Activated CD8-positive, alpha-beta T cell treated with anti-CD3 and anti-CD28 coated beads, Interleukin-2, amount 10 ng/mL, durations not matched to agents 7 days and 5 days (primary cell): Measurements from ENCODE around the gene TRRAP. TPM values are rescaled to one million over a fixed set of nuclear protein-coding genes. Genes with fewer than 3 reads are reported as not detected.

Experiments
- ATAC-seq: fragments of 150-1000 bp; cut with Tn5 transposase; one replicate; pipeline ENCODE4 v1.10.0; 2021; ENCODE audit warnings: moderate library complexity
- CTCF ChIA-PET: fragments of 350-600 bp; sonication (Branson Sonifier 250); formaldehyde crosslinking; loops from one replicate; lab custom pipeline; 2021; ENCODE audit warnings: antibody characterized with exemption; lab: Charles Lee
- POLR2A ChIA-PET: fragments of 350-600 bp; sonication (Branson Sonifier 250); formaldehyde crosslinking; loops from one replicate; lab custom pipeline; 2021; ENCODE audit warnings: antibody characterized with exemption; lab: Charles Lee
- DNase-seq: peaks from one replicate; pipeline ENCODE4 v3.0.0-alpha.2; 2020
- H3K27ac Mint-ChIP-seq: one replicate; pipeline ENCODE4 v1.8.0; 2021; ENCODE audit warnings: mild to moderate bottlenecking, mixed read lengths
- H3K27me3 Mint-ChIP-seq: one replicate; pipeline ENCODE4 v1.8.0; 2021; ENCODE audit warnings: low read depth, mixed read lengths
- H3K36me3 Mint-ChIP-seq: one replicate; pipeline ENCODE4 v1.8.0; 2021; ENCODE audit warnings: low read depth, mixed read lengths
- H3K4me1 Mint-ChIP-seq: one replicate; pipeline ENCODE4 v1.8.0; 2021; ENCODE audit warnings: low read depth, mixed read lengths
- H3K4me3 Mint-ChIP-seq: one replicate; pipeline ENCODE4 v1.8.0; 2021; ENCODE audit warnings: mild to moderate bottlenecking, mixed read lengths
- H3K9me3 Mint-ChIP-seq: one replicate; pipeline ENCODE4 v1.8.0; 2022; ENCODE audit warnings: mixed read lengths; ENCODE audit not compliant: insufficient read depth
- total RNA-seq, 2 experiments: library from RNA; stranded (reverse); gene quantifications; one replicate each; pipeline ENCODE4 v1.2.3, GENCODE V29; 2021

Gene TRRAP
- total RNA-seq: 10 to 100 TPM; 61.0 to 64.5 TPM

DNA sequence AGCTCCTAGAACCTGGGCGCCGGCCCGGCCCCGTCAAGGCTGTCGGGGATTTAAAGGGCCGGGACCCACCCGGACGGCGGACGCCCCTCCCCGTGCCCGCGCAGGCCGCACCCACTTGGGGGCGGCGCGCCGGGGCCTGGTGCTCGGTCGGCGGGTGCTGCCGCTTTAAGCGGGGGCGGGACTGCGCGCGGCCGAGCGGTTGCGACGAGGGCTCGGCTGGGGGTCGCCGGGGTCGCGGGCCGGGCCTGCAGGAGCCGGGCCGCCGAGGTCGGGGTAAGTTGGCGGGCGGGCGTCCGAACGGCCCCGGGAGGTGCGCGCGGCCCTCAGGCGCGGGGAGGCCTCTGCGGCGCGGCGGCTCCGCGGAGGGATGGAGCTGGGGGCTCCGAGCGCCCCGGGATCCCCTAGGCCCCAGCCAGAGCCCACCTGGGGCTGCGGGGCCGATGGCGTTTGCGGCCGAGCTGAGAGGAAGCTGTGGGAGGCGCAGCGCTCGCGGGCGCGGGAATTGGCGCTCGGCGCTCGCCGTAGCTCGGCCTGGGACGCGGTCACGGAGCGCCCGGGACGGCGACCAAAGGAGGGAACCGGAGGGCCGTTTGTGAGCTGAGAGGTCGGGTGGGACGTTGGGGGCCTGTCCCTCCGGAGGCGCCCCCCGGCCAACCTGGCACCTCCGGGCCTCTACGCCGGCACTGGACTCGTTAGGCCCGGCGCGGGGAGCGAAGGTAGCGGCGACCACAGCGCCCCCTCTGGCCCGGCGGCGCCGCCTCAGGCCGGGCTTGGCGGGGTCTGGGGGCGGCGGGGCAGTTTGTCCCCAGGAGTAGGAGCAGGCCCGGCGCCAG lies at the start of gene TRRAP:
TSS of gene TRRAP (plus strand) at position 168 of the 833 bp plus-strand sequence. CDS start 2,619 bp downstream, outside the sequence.
- DNase-seq (peak; percentile 75), ATAC-seq (peak; percentile 75)
- Mint-ChIP-seq H3K27ac (peak within 1 kb of the TSS; percentile 95), H3K4me1 (peaks cover 13% of the 10 kb centered on the region), H3K27me3 (peaks cover 2% of the 10 kb centered on the region), H3K36me3 (peaks cover 22% of the 10 kb centered on the region), H3K9me3 (no peaks in the 10 kb centered on the region), H3K4me3 (peak within 1 kb of the TSS; percentile 93)
- POLR2A ChIA-PET: interaction anchor here (0.8 to 1.4 kb wide), 3 partner anchors 12 to 1033 kb away, joined by 3 to 6 read pairs (median 3); no protein-coding TSS in a partner anchor
- CTCF ChIA-PET: interaction anchor here (0.7 to 1.3 kb wide), 9 partner anchors 10 to 1040 kb away, joined by 3 to 5 read pairs (median 3); partner anchors contain the start of gene ZKSCAN5

DNA sequence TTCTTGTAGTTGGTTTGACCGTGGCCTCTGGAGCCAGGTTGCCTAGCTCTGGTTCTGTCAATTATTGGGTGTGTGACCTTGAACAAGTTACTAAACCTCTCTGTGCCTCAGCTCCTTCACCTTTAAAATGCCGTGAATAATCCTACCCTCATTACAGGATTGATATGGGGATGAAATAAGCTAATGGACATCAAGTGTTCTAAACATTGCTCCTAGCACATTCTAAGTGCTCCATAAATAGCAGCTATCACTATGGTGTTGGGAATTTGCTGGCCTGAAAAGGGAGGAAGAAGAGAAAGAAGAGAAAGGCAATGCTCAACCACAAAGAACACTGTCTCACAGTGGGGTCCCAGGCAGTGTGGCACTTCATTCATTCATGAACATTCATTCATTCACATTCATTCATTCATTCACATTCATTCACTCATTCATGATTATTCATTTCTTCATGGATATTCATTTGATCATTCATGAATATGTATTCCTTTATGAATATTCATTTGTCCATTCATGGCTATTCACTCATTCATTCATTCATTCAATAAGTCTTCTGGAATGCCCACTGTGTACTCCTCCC lies 47.3 kb upstream of the TRRAP start:
- H3K27me3 Mint-ChIP-seq: no peaks in the 10 kb centered on the region
- no peaks in the 10 kb centered on the region for H3K36me3 Mint-ChIP-seq
- H3K27ac Mint-ChIP-seq: no peak overlapping the region
- ChIA-PET POLR2A (no interaction called here), CTCF (interaction anchor here (0.6 to 3.0 kb wide), 6 partner anchors 8 to 443 kb away, joined by 3 to 29 read pairs (median 4); partner anchors contain the start of gene TRRAP)
- no peak overlapping the region for H3K4me3 Mint-ChIP-seq
- no peaks in the 10 kb centered on the region for H3K4me1 Mint-ChIP-seq
- ATAC-seq (no peak), DNase-seq (no peak)
- no peaks in the 10 kb centered on the region for H3K9me3 Mint-ChIP-seq

DNA sequence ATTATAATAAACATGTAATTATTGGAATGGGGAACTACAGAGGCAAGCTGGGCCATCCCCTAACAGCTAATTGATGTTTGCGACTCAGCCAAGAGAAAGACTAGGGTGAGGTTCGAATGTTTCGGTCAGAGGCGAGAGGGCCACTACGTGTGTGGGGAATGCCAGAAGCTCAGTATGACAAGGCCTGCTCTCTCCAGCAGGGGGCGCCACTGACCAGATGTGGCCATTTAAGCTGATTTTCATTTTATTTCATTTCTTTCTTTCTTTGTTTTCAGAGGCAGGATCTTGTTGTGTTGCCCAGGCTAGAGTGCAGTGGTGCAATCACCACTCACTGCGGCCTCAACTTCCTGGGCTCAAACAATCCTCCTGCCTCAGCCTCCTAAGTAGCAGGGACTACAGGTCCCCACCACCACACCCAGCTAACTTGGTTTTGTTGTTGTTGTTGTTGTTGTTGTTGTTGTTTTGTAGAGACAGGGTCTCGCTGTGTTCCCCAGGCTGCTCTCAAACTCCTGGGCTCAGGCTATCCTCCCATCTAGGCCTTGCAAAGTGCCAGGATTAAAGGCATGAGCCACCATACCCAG lies 46.6 kb upstream of the TRRAP start:
- no peaks in the 10 kb centered on the region for H3K9me3 Mint-ChIP-seq
- H3K4me3 Mint-ChIP-seq: no peak overlapping the region
- ChIA-PET CTCF (interaction anchor here (0.6 to 3.0 kb wide), 6 partner anchors 9 to 443 kb away, joined by 3 to 29 read pairs (median 4); partner anchors contain the start of gene TRRAP), POLR2A (no interaction called here)
- H3K36me3 Mint-ChIP-seq: no peaks in the 10 kb centered on the region
- H3K27me3 Mint-ChIP-seq: no peaks in the 10 kb centered on the region
- no peak overlapping the region for H3K27ac Mint-ChIP-seq
- H3K4me1 Mint-ChIP-seq: no peaks in the 10 kb centered on the region
- ATAC-seq (no peak), DNase-seq (peak; percentile 48)

GRCh38 chr7:98833022-98833421 lies 45.3 kb upstream of the TRRAP start:
- H3K4me3 Mint-ChIP-seq: no peak overlapping the region
- H3K4me1 Mint-ChIP-seq: no peaks in the 10 kb centered on the region
- CTCF ChIA-PET: interaction anchor here (1.1 to 3.0 kb wide), 2 partner anchors 8 to 510 kb away, joined by 4 to 29 read pairs; no protein-coding TSS in a partner anchor
- POLR2A ChIA-PET: no interaction called here
- no peak overlapping the region for H3K27ac Mint-ChIP-seq
- H3K36me3 Mint-ChIP-seq: no peaks in the 10 kb centered on the region
- DNase-seq (no peak), ATAC-seq (no peak)
- no peaks in the 10 kb centered on the region for H3K27me3 Mint-ChIP-seq
- H3K9me3 Mint-ChIP-seq: no peaks in the 10 kb centered on the region

GRCh38 chr7:98834949-98835348 lies 43.4 kb upstream of the TRRAP start:
- ChIA-PET CTCF (interaction anchor here (2.3 kb wide), 1 partner anchor 414 kb away, joined by 7 read pairs; no protein-coding TSS in a partner anchor), POLR2A (no interaction called here)
- Mint-ChIP-seq H3K27ac (no peak overlapping the region), H3K4me3 (no peak overlapping the region), H3K4me1 (no peaks in the 10 kb centered on the region), H3K27me3 (no peaks in the 10 kb centered on the region), H3K36me3 (no peaks in the 10 kb centered on the region), H3K9me3 (no peaks in the 10 kb centered on the region)
- ATAC-seq (no peak), DNase-seq (no peak)

- DNase-seq: peak; percentile 35
- ChIA-PET CTCF (interaction anchor here (2.3 kb wide), 1 partner anchor 416 kb away, joined by 7 read pairs; no protein-coding TSS in a partner anchor), POLR2A (no interaction called here)
- Mint-ChIP-seq H3K27me3 (peaks cover 2% of the 10 kb centered on the region), H3K9me3 (no peaks in the 10 kb centered on the region), H3K4me3 (no peak overlapping the region), H3K36me3 (no peaks in the 10 kb centered on the region), H3K27ac (no peak overlapping the region), H3K4me1 (no peaks in the 10 kb centered on the region)
- ATAC-seq: no peak
Observed at GRCh38 chr7:98836811-98837629, 41.3 kb upstream of the TRRAP start.

DNA sequence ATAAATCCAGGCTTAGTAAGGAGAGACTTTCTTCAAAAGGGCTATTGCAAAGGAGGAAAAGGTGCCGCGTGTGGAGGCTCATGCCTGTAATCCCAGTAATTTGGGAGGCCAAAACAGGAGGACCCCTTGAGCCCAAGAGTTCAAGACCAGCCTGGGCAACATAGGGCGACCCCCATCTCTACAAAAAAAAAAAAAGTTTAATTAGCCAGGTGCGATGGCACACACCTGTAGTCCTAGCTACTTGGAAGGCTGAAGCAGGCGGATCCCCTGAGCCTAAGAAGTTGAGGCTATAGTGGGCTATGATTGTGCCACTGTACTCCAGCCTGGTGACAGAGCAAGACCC lies 40.7 kb upstream of the TRRAP start:
- no peaks in the 10 kb centered on the region for H3K4me1 Mint-ChIP-seq
- no peaks in the 10 kb centered on the region for H3K9me3 Mint-ChIP-seq
- POLR2A ChIA-PET: no interaction called here
- ATAC-seq (no peak), DNase-seq (no peak)
- H3K4me3 Mint-ChIP-seq: no peak overlapping the region
- CTCF ChIA-PET: no interaction called here
- H3K27ac Mint-ChIP-seq: no peak overlapping the region
- peaks cover 2% of the 10 kb centered on the region for H3K27me3 Mint-ChIP-seq
- H3K36me3 Mint-ChIP-seq: no peaks in the 10 kb centered on the region

DNA sequence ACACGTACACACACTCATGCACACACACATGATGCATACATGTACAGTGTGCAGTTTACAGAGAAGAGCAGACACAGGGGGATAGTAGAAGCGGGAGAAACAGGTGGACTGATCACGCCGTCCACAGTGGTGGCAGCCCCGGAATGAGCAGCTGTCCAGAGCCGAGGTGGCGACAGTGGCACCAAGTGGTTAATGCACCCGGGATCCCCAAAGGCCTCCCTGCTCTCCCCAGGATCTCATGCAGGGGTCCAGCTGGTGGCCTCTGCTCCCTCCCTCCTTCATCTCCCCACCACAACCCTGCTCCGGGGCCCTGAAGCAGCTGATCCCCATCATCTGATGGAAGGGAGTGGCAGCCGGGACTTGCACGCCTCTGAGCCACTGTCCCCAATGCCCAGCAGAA lies 38.2 kb upstream of the TRRAP start:
- H3K36me3 Mint-ChIP-seq: no peaks in the 10 kb centered on the region
- no peak overlapping the region for H3K27ac Mint-ChIP-seq
- DNase-seq (no peak), ATAC-seq (no peak)
- no peaks in the 10 kb centered on the region for H3K4me1 Mint-ChIP-seq
- peaks cover 2% of the 10 kb centered on the region for H3K27me3 Mint-ChIP-seq
- no peaks in the 10 kb centered on the region for H3K9me3 Mint-ChIP-seq
- CTCF ChIA-PET: interaction anchor here (2.1 to 2.2 kb wide), 2 partner anchors 8 to 95 kb away, joined by 10 to 29 read pairs; no protein-coding TSS in a partner anchor
- POLR2A ChIA-PET: no interaction called here
- H3K4me3 Mint-ChIP-seq: no peak overlapping the region

DNA sequence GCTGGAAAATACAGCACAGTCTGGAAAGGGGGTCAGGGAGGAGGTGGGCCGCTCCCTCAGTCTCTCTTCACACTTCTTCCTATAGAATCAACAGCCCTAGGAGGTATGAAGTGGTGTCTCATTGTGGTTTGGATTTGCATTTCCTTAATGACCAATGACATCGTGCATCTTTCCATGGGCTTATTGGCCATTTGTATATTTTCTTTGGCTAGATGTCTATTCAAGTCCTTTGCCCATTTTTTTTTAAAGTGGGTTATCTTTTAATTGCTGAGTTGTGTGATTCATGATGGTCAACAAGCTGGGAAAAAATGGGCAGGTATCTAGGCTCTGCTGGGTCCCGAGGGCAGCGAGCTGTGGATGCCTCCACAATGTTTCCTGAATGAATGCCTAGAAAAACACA lies 37.6 kb upstream of the TRRAP start:
- CTCF ChIA-PET: interaction anchor here (0.7 to 2.4 kb wide), 6 partner anchors 9 to 819 kb away, joined by 3 to 29 read pairs (median 8); no protein-coding TSS in a partner anchor

GRCh38 chr7:98841179-98841997 lies 36.9 kb upstream of the TRRAP start:
- ChIA-PET POLR2A (no interaction called here), CTCF (interaction anchor here (0.7 to 2.4 kb wide), 8 partner anchors 9 to 820 kb away, joined by 3 to 29 read pairs (median 6); no protein-coding TSS in a partner anchor)
- no peak overlapping the region for H3K4me3 Mint-ChIP-seq

More for the DNA sequence above, 37.6 kb upstream of the TRRAP start:
- Mint-ChIP-seq H3K27ac (no peak overlapping the region), H3K4me1 (no peaks in the 10 kb centered on the region), H3K27me3 (peaks cover 2% of the 10 kb centered on the region), H3K4me3 (no peak overlapping the region), H3K36me3 (no peaks in the 10 kb centered on the region), H3K9me3 (no peaks in the 10 kb centered on the region)
- POLR2A ChIA-PET: no interaction called here
- DNase-seq (no peak), ATAC-seq (no peak)

More at GRCh38 chr7:98841179-98841997, 36.9 kb upstream of the TRRAP start:
- Mint-ChIP-seq H3K27me3 (peaks cover 2% of the 10 kb centered on the region), H3K27ac (no peak overlapping the region), H3K36me3 (no peaks in the 10 kb centered on the region), H3K9me3 (no peaks in the 10 kb centered on the region), H3K4me1 (no peaks in the 10 kb centered on the region)
- ATAC-seq (peak; percentile 73), DNase-seq (peak; percentile 73)
